HG02678 (cell line): ENCODE data around the gene GSS.

ENCODE experiments used
- ATAC-seq: cut with Tn5 transposase; IDR thresholded peaks from one replicate; pipeline ENCODE4 v1.9.1; 2021; ENCODE audit warnings: mild to moderate bottlenecking, moderate library complexity; ENCODE audit not compliant: unreplicated experiment

The GSS gene

GRCh38 chr20:34994509-34995131, 39.0 kb upstream of the GSS start:
- ATAC-seq: no peak

GRCh38 chr20:34993941-34994508, 38.4 kb upstream of the GSS start:
- ATAC-seq: no peak

GRCh38 chr20:34992751-34993417, 37.3 kb upstream of the GSS start:
- no peak for ATAC-seq

GRCh38 chr20:34990661-34991214, 35.1 kb upstream of the GSS start:
- no peak for ATAC-seq

GRCh38 chr20:34990231-34990630, 34.6 kb upstream of the GSS start:
- no peak for ATAC-seq

- ATAC-seq: no peak
These were observed 34.1 kb upstream of the GSS start for GRCh38 chr20:34989670-34990069.

- no peak for ATAC-seq
These were observed 33.5 kb upstream of the GSS start for GRCh38 chr20:34989118-34989517.

- no peak for ATAC-seq
These were observed 32.6 kb upstream of the GSS start for GRCh38 chr20:34988191-34988540.

GRCh38 chr20:34987288-34988190, 31.9 kb upstream of the GSS start:
- no peak for ATAC-seq

GRCh38 chr20:34986311-34987287, 31.0 kb upstream of the GSS start:
- no peak for ATAC-seq

GRCh38 chr20:34985461-34986310, 30.1 kb upstream of the GSS start:
- ATAC-seq: no peak

- ATAC-seq: no peak
These were observed 29.2 kb upstream of the GSS start for GRCh38 chr20:34984756-34985261.

- no peak for ATAC-seq
These were observed 28.6 kb upstream of the GSS start for GRCh38 chr20:34983995-34984735.

GRCh38 chr20:34983089-34983820, 27.6 kb upstream of the GSS start:
- no peak for ATAC-seq

- no peak for ATAC-seq
These were observed 26.9 kb upstream of the GSS start for GRCh38 chr20:34982270-34983088.

GRCh38 chr20:34980543-34981233, 25.1 kb upstream of the GSS start:
- no peak for ATAC-seq
